Central memory CD8-positive, alpha-beta T cell (primary cell): Measurements from ENCODE around the gene ANKS1B.

Experiments
- ATAC-seq: fragments of 150-1000 bp; cut with Tn5 transposase; replicated peaks from 2 replicates; pipeline ENCODE4 v1.10.0; 2022; ENCODE audit warnings: mild to moderate bottlenecking, moderate FRiP score, moderate number of reproducible peaks; ENCODE audit not compliant: poor library complexity, severe bottlenecking; ENCODE audit errors: extremely low read depth
- DNase-seq, 2 donors: peaks; one replicate each; pipeline ENCODE4 v3.0.0; 2021; ENCODE audit warnings: low spot score in 2 of 2
- H3K27ac Mint-ChIP-seq: one replicate; pipeline ENCODE4 v1.8.0; 2022; ENCODE audit warnings: low read depth, mild to moderate bottlenecking, moderate library complexity, mixed read lengths
- H3K27me3 Mint-ChIP-seq: one replicate; pipeline ENCODE4 v1.8.0; 2022; ENCODE audit warnings: mixed read lengths
- H3K36me3 Mint-ChIP-seq: one replicate; pipeline ENCODE4 v1.8.0; 2022; ENCODE audit warnings: mild to moderate bottlenecking, moderate library complexity, mixed read lengths; ENCODE audit not compliant: insufficient read depth
- H3K4me1 Mint-ChIP-seq: one replicate; pipeline ENCODE4 v1.8.0; 2022; ENCODE audit warnings: mixed read lengths
- H3K4me3 Mint-ChIP-seq: one replicate; pipeline ENCODE4 v1.8.0; 2022; ENCODE audit warnings: mild to moderate bottlenecking, moderate library complexity, mixed read lengths
- H3K9me3 Mint-ChIP-seq: one replicate; pipeline ENCODE4 v1.8.0; 2022; ENCODE audit warnings: mixed read lengths

ANKS1B gene

DNA sequence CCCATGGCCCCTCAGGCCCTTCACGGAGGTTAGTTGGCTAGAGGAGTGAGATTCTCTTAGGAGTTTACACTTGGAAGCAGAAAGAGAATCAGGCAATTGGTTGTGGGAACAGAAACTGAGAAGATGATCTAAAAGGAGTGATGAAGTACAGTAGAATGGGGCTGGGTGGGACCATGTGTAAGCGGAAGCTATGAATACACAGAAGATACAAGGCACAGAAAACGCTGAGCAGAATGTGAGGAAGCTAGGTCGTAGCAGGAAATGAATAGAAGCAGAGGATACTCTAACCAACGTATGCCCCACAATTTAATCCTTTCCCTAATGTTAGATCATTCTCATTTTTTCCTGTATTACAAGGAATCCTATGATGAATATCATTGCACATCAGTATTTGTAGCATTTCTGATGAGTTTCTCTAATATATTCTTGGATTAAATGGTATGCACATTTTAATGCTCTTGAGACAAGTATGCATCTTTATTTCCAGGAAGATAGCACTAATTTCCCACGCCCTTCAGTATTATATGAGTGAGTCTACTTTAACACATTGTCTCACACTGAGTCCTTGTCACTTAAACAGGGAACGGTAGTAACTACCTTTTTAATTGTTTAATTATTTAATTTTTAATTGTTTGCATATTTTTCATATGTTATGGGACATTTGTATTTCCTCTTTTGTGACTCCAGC, 1066.4 kb downstream of the ANKS1B start:
- Mint-ChIP-seq H3K4me1 (no peaks in the 10 kb centered on the region), H3K27ac (no peak overlapping the region), H3K4me3 (no peak overlapping the region), H3K9me3 (peaks cover 7% of the 10 kb centered on the region), H3K27me3 (peaks cover 6% of the 10 kb centered on the region), H3K36me3 (no peaks in the 10 kb centered on the region)
- ATAC-seq = no peak
- no peak for DNase-seq

DNA sequence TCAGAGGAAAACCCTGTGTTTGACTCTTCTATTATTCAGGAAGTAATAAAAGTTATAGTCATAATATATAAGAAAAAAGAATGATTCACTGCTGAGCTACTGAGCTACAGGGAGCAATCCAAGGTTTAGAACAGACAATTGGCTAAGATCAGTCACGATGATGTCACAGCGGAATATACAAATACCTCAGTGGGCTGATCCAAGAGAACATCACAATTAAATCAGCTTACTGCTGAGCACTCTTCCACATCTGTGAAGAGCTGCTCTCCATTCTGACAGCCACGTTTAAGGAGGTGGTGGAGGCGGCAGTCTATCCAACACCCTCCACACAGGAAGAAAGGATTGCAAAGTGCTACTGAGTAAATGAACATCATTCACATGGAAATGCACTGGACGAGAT, 1068.6 kb downstream of the ANKS1B start:
- ATAC-seq (no peak), DNase-seq (no peak)
- no peaks in the 10 kb centered on the region for H3K4me1 Mint-ChIP-seq
- peaks cover 7% of the 10 kb centered on the region for H3K9me3 Mint-ChIP-seq
- H3K4me3 Mint-ChIP-seq = no peak overlapping the region
- no peak overlapping the region for H3K27ac Mint-ChIP-seq
- no peaks in the 10 kb centered on the region for H3K36me3 Mint-ChIP-seq
- H3K27me3 Mint-ChIP-seq = no peaks in the 10 kb centered on the region

DNA sequence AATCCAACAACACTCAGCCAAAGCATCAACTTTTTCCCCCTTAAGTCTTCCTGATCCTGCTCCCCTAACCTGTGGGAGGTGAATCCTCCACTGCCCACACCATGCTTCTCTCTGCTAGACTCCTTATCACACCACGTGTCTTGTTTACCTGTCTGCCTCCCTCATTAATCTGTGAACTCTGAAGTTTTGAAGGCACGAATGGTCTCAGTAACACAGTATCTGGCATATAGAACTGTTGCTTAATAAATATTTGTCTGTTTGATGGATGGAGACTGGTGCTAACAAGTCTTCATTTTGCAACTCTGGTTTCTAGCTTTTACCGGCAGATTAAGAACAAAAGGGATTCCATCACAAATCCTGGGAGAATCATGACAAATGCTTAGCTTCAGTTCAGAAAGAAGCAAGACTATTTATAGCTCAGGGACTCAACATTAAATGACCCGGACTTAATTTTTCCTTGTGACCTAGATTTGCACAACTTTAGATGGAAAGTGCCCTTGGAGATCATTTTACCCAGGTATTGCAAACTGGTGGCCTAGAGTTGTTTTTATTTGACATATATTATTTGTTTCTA, 1072.2 kb downstream of the ANKS1B start:
- Mint-ChIP-seq H3K4me1 (no peaks in the 10 kb centered on the region), H3K4me3 (no peak overlapping the region), H3K9me3 (peaks cover 7% of the 10 kb centered on the region), H3K27ac (no peak overlapping the region), H3K36me3 (no peaks in the 10 kb centered on the region), H3K27me3 (peaks cover 6% of the 10 kb centered on the region)
- DNase-seq = no peak
- no peak for ATAC-seq

DNA sequence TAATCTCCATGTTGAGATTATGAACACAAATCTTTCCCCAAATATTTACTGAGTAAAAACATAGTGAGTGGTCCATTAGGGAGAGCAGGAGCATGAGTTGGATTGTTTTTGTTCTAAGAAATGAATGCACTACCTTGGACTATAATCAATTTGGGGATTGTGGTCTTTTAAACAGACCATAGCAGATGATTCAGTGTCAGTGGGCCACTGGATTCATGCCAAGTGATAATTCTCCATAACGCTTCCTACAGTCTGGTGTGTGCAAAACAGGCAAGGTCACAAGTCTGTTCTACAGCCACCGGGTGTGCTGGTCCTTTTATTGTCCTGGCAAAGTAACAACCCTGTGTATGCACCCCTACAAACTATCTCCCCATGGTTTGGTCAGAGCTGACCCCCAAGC, 1073.3 kb downstream of the ANKS1B start:
- H3K4me1 Mint-ChIP-seq = no peaks in the 10 kb centered on the region
- no peak overlapping the region for H3K27ac Mint-ChIP-seq
- DNase-seq = no peak
- peaks cover 7% of the 10 kb centered on the region for H3K9me3 Mint-ChIP-seq
- H3K4me3 Mint-ChIP-seq = no peak overlapping the region
- peaks cover 8% of the 10 kb centered on the region for H3K27me3 Mint-ChIP-seq
- no peaks in the 10 kb centered on the region for H3K36me3 Mint-ChIP-seq
- ATAC-seq = no peak

DNA sequence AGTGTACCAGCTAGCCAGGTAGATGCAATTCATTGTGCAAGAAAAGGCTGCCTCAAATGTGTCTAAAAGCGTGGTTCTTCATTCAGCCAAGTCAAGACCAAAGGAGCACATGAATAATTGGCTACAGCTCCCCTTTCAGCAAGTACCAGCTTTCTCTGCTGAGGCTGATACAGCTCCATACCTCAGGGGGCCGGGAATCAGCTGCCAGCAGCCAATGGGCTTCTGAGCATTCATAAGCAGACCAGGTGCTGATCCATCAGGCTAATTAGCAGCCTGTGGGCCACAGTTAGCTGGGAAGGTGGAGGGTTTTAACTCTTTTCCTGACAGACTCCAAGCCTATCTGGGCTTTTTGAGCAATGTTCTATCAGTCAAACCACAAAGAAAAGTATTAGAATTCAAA, 1075.0 kb downstream of the ANKS1B start:
- DNase-seq (no peak), ATAC-seq (no peak)
- Mint-ChIP-seq H3K4me1 (no peaks in the 10 kb centered on the region), H3K27me3 (peaks cover 19% of the 10 kb centered on the region), H3K4me3 (no peak overlapping the region), H3K36me3 (no peaks in the 10 kb centered on the region), H3K9me3 (peaks cover 2% of the 10 kb centered on the region), H3K27ac (no peak overlapping the region)

DNA sequence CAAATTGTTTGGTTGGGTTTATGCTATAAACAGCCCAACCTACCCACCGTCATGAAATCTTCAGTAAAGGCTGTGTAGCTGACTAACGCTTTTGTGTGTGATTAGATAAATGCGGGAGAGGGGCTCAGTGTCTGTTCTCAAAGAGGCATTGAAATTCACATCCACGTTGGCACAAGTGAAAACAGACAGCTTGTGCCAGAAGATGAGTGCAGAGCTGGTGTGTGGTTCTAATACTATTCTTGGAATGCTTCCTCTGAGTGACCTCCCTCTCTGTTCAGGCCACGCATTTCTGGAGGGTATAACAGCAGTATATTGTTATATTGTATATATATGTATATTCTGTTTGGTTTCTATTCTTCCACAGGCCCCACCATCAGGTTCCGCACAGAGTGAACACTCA, 1075.9 kb downstream of the ANKS1B start:
- Mint-ChIP-seq H3K4me1 (no peaks in the 10 kb centered on the region), H3K9me3 (no peaks in the 10 kb centered on the region), H3K27ac (no peak overlapping the region), H3K27me3 (peaks cover 19% of the 10 kb centered on the region), H3K4me3 (no peak overlapping the region), H3K36me3 (no peaks in the 10 kb centered on the region)
- ATAC-seq (no peak), DNase-seq (no peak)

DNA sequence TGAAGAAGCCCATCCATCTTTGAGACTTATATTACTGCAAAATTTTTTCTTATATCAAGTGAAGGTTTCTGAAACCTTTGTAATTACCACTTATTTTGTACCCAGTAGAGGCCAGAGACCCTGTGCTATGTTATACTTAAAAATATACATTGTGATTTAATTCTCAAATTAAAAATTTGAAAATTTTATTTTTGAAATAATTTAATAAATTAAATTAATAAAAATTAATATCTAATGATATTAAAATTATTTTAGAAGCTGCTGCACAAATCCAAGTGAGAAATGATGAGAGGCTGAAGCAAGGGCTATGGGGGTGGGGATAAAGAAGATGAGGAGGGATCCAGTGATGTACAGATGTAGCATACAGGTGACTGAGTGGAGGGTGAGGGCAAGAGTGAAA, 1080.9 kb downstream of the ANKS1B start:
- peaks cover 23% of the 10 kb centered on the region for H3K27me3 Mint-ChIP-seq
- ATAC-seq = no peak

DNA sequence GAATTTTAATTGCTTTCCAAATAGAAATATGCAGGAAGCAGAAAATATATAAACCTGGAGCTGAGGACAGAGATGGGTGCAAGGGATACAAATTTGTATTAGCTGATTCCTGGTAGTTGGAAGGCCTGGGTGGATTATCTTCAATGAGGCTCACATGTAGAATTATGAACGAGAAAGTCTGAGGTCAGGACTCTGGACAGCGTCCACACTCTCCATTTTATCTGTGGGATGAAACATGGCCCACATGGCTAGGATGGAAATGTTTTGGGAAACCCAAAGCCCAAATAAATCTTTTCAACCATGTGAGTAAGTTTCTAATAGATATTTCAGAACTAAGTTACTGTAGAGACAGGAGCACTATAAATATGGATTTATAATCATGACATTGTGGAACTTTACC, 1083.5 kb downstream of the ANKS1B start:
- DNase-seq = no peak
- Mint-ChIP-seq H3K27me3 (peaks cover 35% of the 10 kb centered on the region), H3K9me3 (no peaks in the 10 kb centered on the region), H3K4me3 (no peak overlapping the region), H3K36me3 (no peaks in the 10 kb centered on the region), H3K4me1 (no peaks in the 10 kb centered on the region), H3K27ac (no peak overlapping the region)
- ATAC-seq = no peak

More for the DNA sequence above, 1080.9 kb downstream of the ANKS1B start:
- no peak for DNase-seq
- no peak overlapping the region for H3K27ac Mint-ChIP-seq
- H3K36me3 Mint-ChIP-seq = no peaks in the 10 kb centered on the region
- H3K4me1 Mint-ChIP-seq = no peaks in the 10 kb centered on the region
- no peaks in the 10 kb centered on the region for H3K9me3 Mint-ChIP-seq
- no peak overlapping the region for H3K4me3 Mint-ChIP-seq

DNA sequence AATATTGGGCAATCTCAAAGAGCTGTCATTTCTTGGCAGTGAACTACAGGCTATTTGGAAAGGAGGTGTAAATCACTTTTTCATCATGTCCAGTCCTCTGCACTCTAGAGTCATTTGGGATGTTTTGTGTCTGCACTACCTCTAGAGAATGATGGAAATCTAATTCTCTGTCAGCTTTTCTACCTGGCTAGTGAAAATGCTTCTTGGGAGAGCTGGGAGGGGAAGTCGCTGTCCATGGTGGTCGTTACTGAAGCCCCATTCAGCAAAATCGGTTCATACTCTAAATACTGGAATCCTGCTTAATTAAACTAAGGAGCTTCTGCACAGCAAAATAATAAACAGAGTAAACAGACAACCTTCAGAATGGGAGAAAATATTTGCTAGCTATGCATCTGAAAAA, 1087.8 kb downstream of the ANKS1B start:
- Mint-ChIP-seq H3K27me3 (peaks cover 59% of the 10 kb centered on the region), H3K4me3 (no peak overlapping the region), H3K27ac (no peak overlapping the region), H3K4me1 (no peaks in the 10 kb centered on the region), H3K9me3 (no peaks in the 10 kb centered on the region), H3K36me3 (no peaks in the 10 kb centered on the region)
- DNase-seq (no peak), ATAC-seq (no peak)

DNA sequence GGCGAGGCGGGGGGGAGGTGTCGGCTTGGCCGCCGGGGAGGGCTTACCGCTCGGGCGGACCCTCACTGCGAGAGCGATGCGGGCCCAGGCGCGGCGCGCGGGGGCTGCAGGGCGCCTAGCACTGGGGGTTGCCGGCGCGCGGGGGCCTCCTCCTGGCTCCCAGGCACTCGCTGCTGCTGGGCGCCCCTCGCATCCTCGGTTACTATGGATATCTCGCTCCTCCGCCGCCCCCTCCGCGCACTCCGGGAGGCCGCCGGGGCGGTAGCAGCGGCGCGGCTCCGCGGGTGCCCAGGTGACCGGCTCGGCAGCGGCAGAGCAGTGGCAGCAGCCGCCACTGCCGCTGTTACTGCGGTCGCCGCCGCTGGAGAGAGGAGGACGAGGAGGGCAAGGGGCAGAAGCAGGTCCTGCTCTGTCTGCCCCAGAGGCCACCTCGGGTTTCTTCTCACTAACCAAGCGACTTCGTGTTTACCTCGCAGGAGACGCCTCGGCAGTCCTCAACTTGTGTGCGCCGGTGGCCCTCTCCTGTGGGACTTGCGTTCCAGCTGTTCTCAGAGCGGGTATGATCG, 1089.6 kb downstream of the ANKS1B start:
- Mint-ChIP-seq H3K9me3 (no peaks in the 10 kb centered on the region), H3K27ac (no peak overlapping the region), H3K4me3 (no peak overlapping the region), H3K4me1 (no peaks in the 10 kb centered on the region), H3K36me3 (no peaks in the 10 kb centered on the region), H3K27me3 (peaks cover 55% of the 10 kb centered on the region)
- DNase-seq = no peak
- ATAC-seq = no peak

DNA sequence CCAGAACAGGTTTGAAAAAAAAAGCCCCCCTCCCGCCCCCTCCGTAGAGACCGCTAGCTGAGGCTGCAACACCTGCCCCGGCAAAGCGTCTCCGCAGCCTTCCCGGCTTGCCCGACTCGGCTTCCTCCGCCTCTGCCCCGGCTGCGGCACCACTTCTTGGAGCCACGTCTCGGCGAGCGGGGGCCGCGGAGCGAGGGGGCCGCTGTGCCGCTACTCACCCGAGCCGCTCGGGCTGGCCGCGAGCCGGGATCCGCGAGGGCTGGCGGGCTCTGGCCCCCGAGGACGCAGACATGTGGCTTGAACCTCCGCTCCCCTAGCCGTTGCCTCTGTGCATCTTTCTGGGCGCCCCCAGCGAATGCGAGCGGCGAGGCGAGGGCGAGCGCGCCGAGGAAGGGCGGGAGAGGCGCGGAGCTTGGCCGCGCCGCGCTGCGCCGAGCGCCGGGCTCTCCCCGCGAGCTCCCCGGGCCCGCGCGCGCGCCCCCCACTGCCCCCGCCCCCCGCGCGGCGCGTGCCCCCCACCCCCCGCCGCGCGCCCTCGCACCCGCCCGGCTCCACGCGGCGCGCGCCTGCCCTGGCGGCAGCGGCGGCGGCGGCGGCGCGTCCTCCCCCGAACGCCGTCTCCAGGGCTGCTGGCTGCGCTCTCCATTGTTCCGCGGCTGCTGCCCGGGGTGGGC, 1090.2 kb downstream of the ANKS1B start:
- peaks cover 49% of the 10 kb centered on the region for H3K27me3 Mint-ChIP-seq

DNA sequence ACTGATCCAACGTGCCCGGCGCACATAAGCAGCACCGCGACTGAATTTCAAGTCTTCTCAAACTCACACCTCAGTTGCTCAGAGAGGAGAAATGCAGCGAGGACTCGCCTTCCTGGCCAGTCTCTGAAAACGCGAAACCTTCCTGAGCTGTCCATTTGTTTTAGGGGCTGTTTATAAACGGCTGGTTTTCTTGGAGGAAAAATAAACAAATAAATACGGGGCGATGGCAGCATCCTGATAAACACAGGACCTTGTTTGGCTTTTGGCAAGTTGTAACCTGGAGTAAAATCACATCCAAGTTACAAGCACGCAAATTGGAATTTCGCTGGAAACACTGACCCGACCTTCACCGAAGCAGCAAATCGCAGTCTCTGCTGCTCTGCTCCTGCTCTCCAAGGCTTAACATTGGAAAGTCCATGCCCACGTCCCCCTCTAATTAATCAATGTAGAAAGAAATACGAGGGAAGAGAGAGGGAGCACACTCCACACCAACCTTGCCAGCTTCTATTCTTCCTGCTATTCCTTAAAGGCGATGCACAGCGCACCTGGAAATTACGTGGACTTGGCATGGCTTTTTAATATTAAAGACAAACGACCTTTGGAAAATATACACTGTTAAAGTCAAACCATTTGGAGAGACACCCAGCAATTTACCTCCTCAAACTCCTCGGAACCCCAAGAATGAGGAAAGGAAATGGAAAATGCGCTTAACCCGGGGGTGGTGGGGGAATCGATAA, 1090.9 kb downstream of the ANKS1B start:
- H3K4me3 Mint-ChIP-seq = no peak overlapping the region
- H3K27me3 Mint-ChIP-seq = peaks cover 52% of the 10 kb centered on the region
- H3K36me3 Mint-ChIP-seq = no peaks in the 10 kb centered on the region
- no peaks in the 10 kb centered on the region for H3K9me3 Mint-ChIP-seq
- ATAC-seq (no peak), DNase-seq (no peak)
- no peaks in the 10 kb centered on the region for H3K4me1 Mint-ChIP-seq
- no peak overlapping the region for H3K27ac Mint-ChIP-seq

More for the DNA sequence above, 1090.2 kb downstream of the ANKS1B start:
- Mint-ChIP-seq H3K4me1 (no peaks in the 10 kb centered on the region), H3K9me3 (no peaks in the 10 kb centered on the region), H3K27ac (no peak overlapping the region), H3K4me3 (no peak overlapping the region), H3K36me3 (no peaks in the 10 kb centered on the region)
- DNase-seq (no peak), ATAC-seq (no peak)
